K562 (cell line): Measurements from ENCODE around the gene SLC4A9. TPM values are rescaled to one million over a fixed set of nuclear protein-coding genes. Genes with fewer than 3 reads are reported as not detected.

Experiments used
- HNRNPLL ChIP-seq: fragments of 200-400 bp; formaldehyde crosslinking; IDR thresholded peaks from 2 replicates; pipeline ENCODE4 v1.6.1; 2017; ENCODE audit warnings: low read length, low read depth, mild to moderate bottlenecking; ENCODE audit not compliant: poor library complexity, severe bottlenecking
- KAT8 ChIP-seq: fragments of 450-650 bp; IDR thresholded peaks from 2 replicates; pipeline ENCODE4 v1.6.1; 2016; ENCODE audit warnings: low read depth, mild to moderate bottlenecking
- MYNN ChIP-seq, 2 experiments: sonication (generic); formaldehyde crosslinking in 1 of 2; IDR thresholded peaks; 2 replicates each; pipeline versions ENCODE4 v1.5.0 to v1.6.1; 2016 to 2020; ENCODE audit warnings: antibody characterized with exemption in 1 of 2, missing genetic modification reagents in 1 of 2
- STAT5A ChIP-seq: IDR thresholded peaks from 2 replicates; pipeline ENCODE4 v1.6.1; 2012; ENCODE audit warnings: low read length, inconsistent platforms, borderline replicate concordance
- ZNF77 ChIP-seq: fragments of 250-450 bp; sonication (Bioruptor Pico); IDR thresholded peaks from 2 replicates; pipeline ENCODE4 v1.5.0; 2020
- polyA plus RNA-seq, 8 experiments: library from polyadenylated mRNA; depleted of rRNA in 4 of 8; stranded (reverse) in 5 of 8; unstranded in 3 of 8; fragments of >200 nt; fragmentation: Nextera tagmentation in 2 of 8; fragmentation: Illumina TruSeq in 1 of 8; extraction: Ambion mirVana in 2 of 8; extraction: Trizol in 1 of 8; gene quantifications; 2 replicates each; pipeline versions ENCODE4 v1.2.1 to v1.2.3, GENCODE V29; 2011 to 2014; ENCODE audit warnings: inconsistent platforms in 1 of 8, missing spikeins in 1 of 8
- total RNA-seq, 7 experiments: library from RNA; depleted of rRNA in 6 of 7; stranded (reverse); fragments of >200 nt in 6 of 7; fragmentation: Illumina TruSeq in 2 of 7; extraction: Trizol in 2 of 7; gene quantifications; 2 replicates each; pipeline versions ENCODE4 v1.2.1 to v1.2.3, GENCODE V29; 2011 to 2021; ENCODE audit warnings: low replicate concordance in 1 of 7
- TF ChIP-seq, protein P1 (sequence below), 2 experiments: fragments of 450-650 bp in 1 of 2; IDR thresholded peaks; 2 replicates each; pipeline ENCODE4 v1.6.1; 2011 to 2017; ENCODE audit warnings: low read depth in 2 of 2, antibody characterized with exemption in 1 of 2, borderline replicate concordance in 1 of 2, low read length in 1 of 2, mild to moderate bottlenecking in 1 of 2, mixed read lengths in 1 of 2; ENCODE audit not compliant: control insufficient read depth in 1 of 2

The SLC4A9 gene
- total and polyA plus RNA-seq, 9 of the 15 experiments (the other 6 are each of a cell fraction or from before 2014, with no cell fraction given) = 0.05 to 0.13 TPM; not detected in 7

- no peak for TF ChIP-seq HNRNPLL
- TF ChIP-seq ZNF77 (CRISPR knock-in tag) = no peak
- TF ChIP-seq STAT5A = no peak
- TF ChIP-seq, protein P1, sequence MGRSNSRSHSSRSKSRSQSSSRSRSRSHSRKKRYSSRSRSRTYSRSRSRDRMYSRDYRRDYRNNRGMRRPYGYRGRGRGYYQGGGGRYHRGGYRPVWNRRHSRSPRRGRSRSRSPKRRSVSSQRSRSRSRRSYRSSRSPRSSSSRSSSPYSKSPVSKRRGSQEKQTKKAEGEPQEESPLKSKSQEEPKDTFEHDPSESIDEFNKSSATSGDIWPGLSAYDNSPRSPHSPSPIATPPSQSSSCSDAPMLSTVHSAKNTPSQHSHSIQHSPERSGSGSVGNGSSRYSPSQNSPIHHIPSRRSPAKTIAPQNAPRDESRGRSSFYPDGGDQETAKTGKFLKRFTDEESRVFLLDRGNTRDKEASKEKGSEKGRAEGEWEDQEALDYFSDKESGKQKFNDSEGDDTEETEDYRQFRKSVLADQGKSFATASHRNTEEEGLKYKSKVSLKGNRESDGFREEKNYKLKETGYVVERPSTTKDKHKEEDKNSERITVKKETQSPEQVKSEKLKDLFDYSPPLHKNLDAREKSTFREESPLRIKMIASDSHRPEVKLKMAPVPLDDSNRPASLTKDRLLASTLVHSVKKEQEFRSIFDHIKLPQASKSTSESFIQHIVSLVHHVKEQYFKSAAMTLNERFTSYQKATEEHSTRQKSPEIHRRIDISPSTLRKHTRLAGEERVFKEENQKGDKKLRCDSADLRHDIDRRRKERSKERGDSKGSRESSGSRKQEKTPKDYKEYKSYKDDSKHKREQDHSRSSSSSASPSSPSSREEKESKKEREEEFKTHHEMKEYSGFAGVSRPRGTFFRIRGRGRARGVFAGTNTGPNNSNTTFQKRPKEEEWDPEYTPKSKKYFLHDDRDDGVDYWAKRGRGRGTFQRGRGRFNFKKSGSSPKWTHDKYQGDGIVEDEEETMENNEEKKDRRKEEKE (IDR thresholded peaks at IDR 0.05; ENCODE audit: borderline replicate concordance in 1 of 2, control insufficient read depth in 1 of 2, low read depth in 2 of 2, low read length in 1 of 2) = no peak
- TF ChIP-seq KAT8 = no peak
- no peak for TF ChIP-seq MYNN (IDR thresholded peaks at IDR 0.05)
- no peak for TF ChIP-seq MYNN (CRISPR knock-in tag; IDR thresholded peaks at IDR 0.05)
Measured at GRCh38 chr5:140366589-140367255, 6.7 kb downstream of the SLC4A9 start (continued).
